T-helper 1 cell treated with Interleukin-12 subunit alpha and Interleukin-12 subunit beta and Interleukin-4 antibody, amounts not matched to agents 30 μg/mL and 1 μg/mL, for 36 hours (primary cell): ENCODE results near the gene RBFOX2.

Source experiments
- H3K27ac Mint-ChIP-seq: one replicate; pipeline ENCODE4 v1.8.0; 2021; ENCODE audit warnings: mild to moderate bottlenecking, mixed read lengths
- H3K27me3 Mint-ChIP-seq: one replicate; pipeline ENCODE4 v1.8.0; 2021; ENCODE audit warnings: low read depth, mixed read lengths
- H3K36me3 Mint-ChIP-seq: one replicate; pipeline ENCODE4 v1.8.0; 2021; ENCODE audit warnings: low read depth, mixed read lengths
- H3K4me1 Mint-ChIP-seq: one replicate; pipeline ENCODE4 v1.8.0; 2021; ENCODE audit warnings: low read depth, mixed read lengths
- H3K4me3 Mint-ChIP-seq: one replicate; pipeline ENCODE4 v1.8.0; 2021; ENCODE audit warnings: mild to moderate bottlenecking, moderate library complexity, mixed read lengths
- H3K9me3 Mint-ChIP-seq: one replicate; pipeline ENCODE4 v1.8.0; 2021; ENCODE audit warnings: mixed read lengths

Gene RBFOX2

DNA sequence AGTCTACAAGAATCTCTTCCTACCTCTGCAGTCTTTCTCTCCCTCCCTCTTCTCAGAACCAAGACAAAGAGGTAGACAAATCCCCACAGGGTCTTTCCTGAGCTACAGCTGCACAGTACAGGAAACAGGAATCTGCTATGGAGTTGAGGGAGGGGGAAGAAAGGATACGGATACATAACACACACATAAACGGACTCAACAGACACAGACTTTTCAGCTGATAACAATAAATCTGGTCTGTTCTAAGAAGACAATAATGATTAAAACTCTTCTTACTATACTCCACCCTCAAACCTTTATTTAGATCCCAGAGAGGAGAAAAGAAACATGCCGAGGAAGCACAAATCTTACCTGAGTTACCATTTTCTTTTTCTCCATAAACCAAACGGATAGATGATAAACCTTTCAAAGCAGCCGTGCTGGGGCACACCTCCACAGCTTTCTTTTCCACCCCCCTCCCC, 188.8 kb downstream of the RBFOX2 start:
- peaks cover 13% of the 10 kb centered on the region for H3K4me1 Mint-ChIP-seq
- H3K36me3 Mint-ChIP-seq: no peaks in the 10 kb centered on the region
- peaks cover 27% of the 10 kb centered on the region for H3K27me3 Mint-ChIP-seq
- no peak overlapping the region for H3K4me3 Mint-ChIP-seq
- H3K27ac Mint-ChIP-seq: no peak overlapping the region
- no peaks in the 10 kb centered on the region for H3K9me3 Mint-ChIP-seq

GRCh38 chr22:35838855-35839576, 189.6 kb downstream of the RBFOX2 start:
- Mint-ChIP-seq H3K27ac (no peak overlapping the region), H3K27me3 (peaks cover 25% of the 10 kb centered on the region), H3K4me1 (peaks cover 14% of the 10 kb centered on the region), H3K9me3 (no peaks in the 10 kb centered on the region), H3K36me3 (no peaks in the 10 kb centered on the region), H3K4me3 (no peak overlapping the region)

- H3K4me3 Mint-ChIP-seq: no peak overlapping the region
- no peak overlapping the region for H3K27ac Mint-ChIP-seq
- no peaks in the 10 kb centered on the region for H3K9me3 Mint-ChIP-seq
These were observed 191.4 kb downstream of the RBFOX2 start for GRCh38 chr22:35837101-35837727.

GRCh38 chr22:35835998-35836691, 192.5 kb downstream of the RBFOX2 start:
- H3K4me1 Mint-ChIP-seq: peaks cover 14% of the 10 kb centered on the region
- H3K27ac Mint-ChIP-seq: no peak overlapping the region
- no peaks in the 10 kb centered on the region for H3K36me3 Mint-ChIP-seq
- H3K9me3 Mint-ChIP-seq: no peaks in the 10 kb centered on the region
- H3K4me3 Mint-ChIP-seq: no peak overlapping the region
- H3K27me3 Mint-ChIP-seq: peaks cover 19% of the 10 kb centered on the region

More at GRCh38 chr22:35837101-35837727, 191.4 kb downstream of the RBFOX2 start:
- H3K27me3 Mint-ChIP-seq: peaks cover 19% of the 10 kb centered on the region
- peaks cover 14% of the 10 kb centered on the region for H3K4me1 Mint-ChIP-seq
- H3K36me3 Mint-ChIP-seq: no peaks in the 10 kb centered on the region

DNA sequence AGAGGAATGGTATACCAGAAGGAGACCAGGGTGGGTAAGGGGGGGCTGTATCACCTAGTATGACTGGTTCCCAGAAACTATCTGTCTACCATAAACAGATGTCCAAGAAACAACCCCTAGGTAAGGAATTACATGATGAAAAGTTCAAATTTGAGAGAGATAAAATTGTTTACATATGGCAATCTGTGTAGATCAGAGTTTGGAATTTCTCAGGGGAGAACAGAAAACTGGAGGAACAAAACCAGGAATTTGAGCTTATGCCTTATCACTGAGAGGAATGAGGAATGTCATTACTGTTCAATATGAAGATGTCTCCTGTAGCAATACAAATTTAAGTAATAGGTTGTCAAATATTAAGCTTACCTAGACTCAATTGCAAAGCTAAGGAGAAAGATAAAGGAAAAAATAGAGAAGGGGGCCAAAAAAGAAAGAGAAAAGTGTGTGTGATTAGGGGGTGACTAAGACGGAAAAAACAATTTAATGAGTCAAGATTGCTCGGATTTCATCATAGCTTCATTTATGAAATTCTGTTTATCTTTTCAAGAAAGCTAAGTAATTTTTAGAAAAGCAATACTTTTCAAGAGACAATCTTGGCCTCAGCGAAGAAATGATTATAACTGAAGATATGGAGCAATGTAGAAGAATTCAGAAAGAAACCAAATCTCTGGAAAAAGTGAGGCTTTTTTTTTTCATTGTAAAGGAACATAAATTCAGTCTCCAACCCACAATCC, 193.2 kb downstream of the RBFOX2 start:
- Mint-ChIP-seq H3K36me3 (no peaks in the 10 kb centered on the region), H3K27me3 (peaks cover 18% of the 10 kb centered on the region), H3K9me3 (no peaks in the 10 kb centered on the region), H3K27ac (no peak overlapping the region), H3K4me1 (peaks cover 14% of the 10 kb centered on the region), H3K4me3 (no peak overlapping the region)

DNA sequence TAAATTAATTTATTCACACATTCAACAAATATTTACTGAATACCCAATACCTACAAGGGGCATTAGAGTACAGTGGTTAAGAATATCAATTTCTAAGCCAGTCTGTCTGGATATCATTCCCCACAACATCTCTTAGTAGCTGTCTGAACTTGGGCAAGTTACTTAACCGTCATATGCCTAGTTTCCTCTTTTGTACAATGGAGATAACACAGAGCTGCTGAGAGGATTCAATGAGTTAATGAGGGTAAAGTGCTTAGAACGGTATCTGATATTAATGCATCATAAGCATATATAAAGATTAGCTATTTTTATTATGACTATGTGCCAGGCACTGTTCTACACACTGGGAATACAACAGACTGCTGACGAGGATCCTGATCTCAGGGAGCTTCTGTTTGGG, 194.6 kb downstream of the RBFOX2 start:
- Mint-ChIP-seq H3K27ac (no peak overlapping the region), H3K27me3 (peaks cover 9% of the 10 kb centered on the region), H3K4me1 (peaks cover 8% of the 10 kb centered on the region), H3K4me3 (no peak overlapping the region), H3K36me3 (no peaks in the 10 kb centered on the region), H3K9me3 (no peaks in the 10 kb centered on the region)

DNA sequence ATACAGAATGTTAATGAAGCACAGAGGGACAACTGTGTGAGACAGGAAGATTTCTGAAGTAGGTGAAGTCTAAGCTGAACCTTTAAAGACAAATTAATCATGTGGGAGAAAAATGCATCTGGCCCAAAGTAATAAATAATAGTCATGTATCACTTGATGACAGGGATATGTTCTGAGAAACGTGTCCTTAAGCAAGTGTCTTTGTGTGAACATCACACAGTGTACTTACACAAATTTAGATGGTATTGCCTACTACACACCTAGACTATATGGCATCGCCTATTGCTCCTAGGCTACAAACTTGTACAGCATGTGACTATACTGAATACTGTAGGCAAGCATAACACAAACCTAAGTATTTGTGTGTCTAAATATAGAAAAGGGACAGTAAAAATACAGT, 198.3 kb downstream of the RBFOX2 start:
- H3K9me3 Mint-ChIP-seq: no peaks in the 10 kb centered on the region
- H3K27ac Mint-ChIP-seq: no peak overlapping the region
- peaks cover 5% of the 10 kb centered on the region for H3K27me3 Mint-ChIP-seq
- no peaks in the 10 kb centered on the region for H3K36me3 Mint-ChIP-seq
- no peak overlapping the region for H3K4me3 Mint-ChIP-seq
- H3K4me1 Mint-ChIP-seq: peaks cover 2% of the 10 kb centered on the region

DNA sequence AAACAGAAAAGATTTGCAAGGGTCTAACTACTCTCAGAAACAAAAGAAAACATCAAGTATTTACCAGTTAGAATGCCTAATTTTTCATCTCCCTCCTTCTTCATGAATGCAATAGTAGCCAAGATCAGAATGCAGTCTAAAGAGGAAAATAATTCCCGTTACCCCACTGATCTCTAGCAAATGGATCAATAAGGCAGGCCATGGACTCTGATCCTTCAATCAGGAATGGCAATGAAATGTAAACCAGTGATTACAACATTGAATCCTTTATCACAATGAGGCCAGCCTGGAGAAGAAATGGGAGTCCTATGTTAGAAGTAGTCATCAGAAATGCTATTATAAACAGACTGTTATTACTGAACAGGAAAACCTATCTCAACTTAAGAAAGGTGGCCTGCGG, 204.4 kb downstream of the RBFOX2 start:
- peaks cover 4% of the 10 kb centered on the region for H3K4me1 Mint-ChIP-seq
- no peaks in the 10 kb centered on the region for H3K36me3 Mint-ChIP-seq
- no peaks in the 10 kb centered on the region for H3K27me3 Mint-ChIP-seq
- no peaks in the 10 kb centered on the region for H3K9me3 Mint-ChIP-seq
- no peak overlapping the region for H3K4me3 Mint-ChIP-seq
- H3K27ac Mint-ChIP-seq: no peak overlapping the region

DNA sequence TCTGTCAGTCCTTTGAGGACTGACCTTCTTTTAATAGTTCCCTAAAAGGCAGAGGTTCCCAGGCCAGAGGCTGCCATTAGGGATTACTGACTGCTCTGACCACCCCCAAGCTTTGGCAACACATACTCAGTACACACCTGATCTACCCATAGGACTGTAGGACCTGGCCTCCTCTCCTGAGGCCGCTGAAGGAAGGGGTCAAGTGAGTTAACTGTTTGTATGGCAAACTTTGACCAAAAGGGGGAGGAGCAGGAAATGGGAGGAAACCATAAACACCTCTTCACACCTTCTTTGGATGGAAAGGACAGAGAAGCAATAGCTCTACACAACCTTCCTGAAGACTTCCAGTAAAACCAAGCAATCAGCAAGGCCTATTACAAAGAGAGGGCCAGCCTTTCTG, 207.0 kb downstream of the RBFOX2 start:
- Mint-ChIP-seq H3K27ac (no peak overlapping the region), H3K4me1 (peaks cover 4% of the 10 kb centered on the region), H3K36me3 (no peaks in the 10 kb centered on the region), H3K9me3 (no peaks in the 10 kb centered on the region), H3K4me3 (no peak overlapping the region), H3K27me3 (no peaks in the 10 kb centered on the region)

DNA sequence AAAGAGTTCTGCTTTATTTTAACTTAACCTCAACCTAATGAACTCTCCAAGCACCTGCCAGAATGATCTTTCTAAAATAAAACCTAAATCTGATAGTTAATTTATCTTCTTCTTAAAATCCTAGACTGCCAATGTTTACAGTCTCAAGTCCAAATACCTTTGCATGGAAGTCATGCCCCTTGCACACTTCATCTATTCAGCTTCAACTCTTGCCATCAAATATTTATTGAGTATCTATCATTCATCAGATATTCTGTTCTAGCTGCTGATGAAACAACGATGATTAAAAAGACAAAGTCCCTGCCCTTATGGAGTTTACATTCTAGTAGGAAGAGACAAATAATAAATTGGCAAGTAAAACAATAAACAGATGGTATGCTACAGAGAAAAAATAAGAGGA, 209.2 kb downstream of the RBFOX2 start:
- Mint-ChIP-seq H3K27ac (no peak overlapping the region), H3K9me3 (no peaks in the 10 kb centered on the region), H3K4me1 (peaks cover 4% of the 10 kb centered on the region), H3K27me3 (peaks cover 3% of the 10 kb centered on the region), H3K4me3 (no peak overlapping the region), H3K36me3 (no peaks in the 10 kb centered on the region)

DNA sequence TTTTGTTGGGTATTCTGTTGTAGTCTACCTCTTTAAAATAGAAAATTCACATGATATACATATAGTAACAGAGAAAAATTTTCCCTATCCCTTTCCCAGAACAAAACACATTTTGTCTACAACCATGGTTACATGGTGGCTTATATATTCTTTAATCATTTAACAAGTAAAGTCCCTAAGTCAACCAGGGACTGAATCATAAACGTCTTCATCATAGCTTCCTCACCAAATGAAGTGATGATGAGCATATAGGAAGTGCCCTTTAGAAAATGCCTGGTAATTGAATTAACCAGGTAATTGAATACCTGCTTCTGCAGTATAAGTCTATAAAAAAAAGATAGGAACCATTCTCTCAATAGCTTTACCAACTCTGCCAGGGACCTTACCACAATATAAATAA, 209.7 kb downstream of the RBFOX2 start:
- Mint-ChIP-seq H3K27me3 (peaks cover 3% of the 10 kb centered on the region), H3K36me3 (no peaks in the 10 kb centered on the region), H3K4me3 (no peak overlapping the region), H3K4me1 (peaks cover 4% of the 10 kb centered on the region), H3K27ac (no peak overlapping the region), H3K9me3 (no peaks in the 10 kb centered on the region)

- H3K4me3 Mint-ChIP-seq: no peak overlapping the region
- H3K4me1 Mint-ChIP-seq: no peaks in the 10 kb centered on the region
- H3K27me3 Mint-ChIP-seq: peaks cover 7% of the 10 kb centered on the region
- H3K36me3 Mint-ChIP-seq: no peaks in the 10 kb centered on the region
- H3K9me3 Mint-ChIP-seq: peaks cover 5% of the 10 kb centered on the region
- H3K27ac Mint-ChIP-seq: no peak overlapping the region
These were observed 216.0 kb downstream of the RBFOX2 start for GRCh38 chr22:35812600-35812999.

- Mint-ChIP-seq H3K4me3 (no peak overlapping the region), H3K9me3 (peaks cover 5% of the 10 kb centered on the region), H3K27me3 (peaks cover 7% of the 10 kb centered on the region), H3K27ac (no peak overlapping the region), H3K36me3 (no peaks in the 10 kb centered on the region), H3K4me1 (no peaks in the 10 kb centered on the region)
These were observed 217.0 kb downstream of the RBFOX2 start for GRCh38 chr22:35811670-35812069.

- peaks cover 4% of the 10 kb centered on the region for H3K27me3 Mint-ChIP-seq
- H3K36me3 Mint-ChIP-seq: no peaks in the 10 kb centered on the region
- no peak overlapping the region for H3K4me3 Mint-ChIP-seq
- no peak overlapping the region for H3K27ac Mint-ChIP-seq
- H3K4me1 Mint-ChIP-seq: no peaks in the 10 kb centered on the region
- peaks cover 5% of the 10 kb centered on the region for H3K9me3 Mint-ChIP-seq
These were observed 218.8 kb downstream of the RBFOX2 start for GRCh38 chr22:35809816-35810215.
